Activated CD4-positive, alpha-beta T cell treated with anti-CD3 and anti-CD28 coated beads, Interleukin-2, amount 50 U/mL, for 4 hours (primary cell): ENCODE results near the gene CD8B2.
"Not testable (repeated sequence)": the region's sequence is repeated elsewhere in the genome, so short reads cannot be mapped to it uniquely, and the experiment has no call there.

Source experiments
- DNase-seq, 2 experiments: peaks; one replicate each; pipeline ENCODE4 v3.0.0-alpha.2; 2020

The CD8B2 gene

GRCh38 chr2:106553321-106553720, 66.2 kb downstream of the CD8B2 start:
- no peak for DNase-seq

GRCh38 chr2:106554411-106554810, 67.2 kb downstream of the CD8B2 start:
- no peak for DNase-seq

GRCh38 chr2:106555053-106555452, 67.9 kb downstream of the CD8B2 start:
- no peak for DNase-seq

GRCh38 chr2:106559786-106560185, 72.6 kb downstream of the CD8B2 start:
- DNase-seq = not testable (repeated sequence)

GRCh38 chr2:106560773-106561172, 73.6 kb downstream of the CD8B2 start:
- no peak for DNase-seq

- DNase-seq = no peak
Measured at GRCh38 chr2:106561356-106561755, 74.2 kb downstream of the CD8B2 start.

GRCh38 chr2:106561803-106562202, 74.6 kb downstream of the CD8B2 start:
- no peak for DNase-seq

- no peak for DNase-seq
Measured at GRCh38 chr2:106562268-106563186, 75.4 kb downstream of the CD8B2 start.

- DNase-seq = no peak
Measured at GRCh38 chr2:106563195-106563594, 76.0 kb downstream of the CD8B2 start.

GRCh38 chr2:106565599-106565998, 78.4 kb downstream of the CD8B2 start:
- DNase-seq = no peak

- DNase-seq = no peak
Measured at GRCh38 chr2:106566050-106566449, 78.9 kb downstream of the CD8B2 start.

- DNase-seq = not testable (repeated sequence)
Measured at GRCh38 chr2:106566484-106566883, 79.3 kb downstream of the CD8B2 start.

- no peak for DNase-seq
Measured at GRCh38 chr2:106570316-106570715, 83.2 kb downstream of the CD8B2 start.
